CD4-positive, alpha-beta T cell treated with Interleukin-4 for 4 hours (primary cell): Measurements from ENCODE around the gene SYNGR2.

Experiments
- DNase-seq: peaks from one replicate; pipeline ENCODE4 v3.0.0-alpha.2; 2020

The SYNGR2 gene

DNA sequence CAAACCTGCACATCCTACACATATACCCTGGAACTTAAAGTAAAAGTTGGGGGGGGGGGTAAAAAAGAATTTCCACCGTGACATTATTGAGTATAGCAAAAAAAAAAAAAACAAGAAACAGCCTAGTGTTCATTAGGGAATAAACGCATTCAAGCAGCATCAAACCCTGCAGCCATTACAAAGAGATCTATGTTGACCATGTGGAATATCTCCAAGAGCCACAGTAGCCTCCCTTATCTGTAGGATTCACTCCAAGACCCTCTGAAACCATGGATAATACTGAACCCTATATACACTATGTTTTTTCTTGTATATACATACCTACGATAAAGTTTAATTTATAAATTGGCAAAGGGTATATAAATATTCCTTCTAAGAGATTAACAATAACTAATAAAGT is 40.1 kb downstream of the SYNGR2 start:
- no peak for DNase-seq

DNA sequence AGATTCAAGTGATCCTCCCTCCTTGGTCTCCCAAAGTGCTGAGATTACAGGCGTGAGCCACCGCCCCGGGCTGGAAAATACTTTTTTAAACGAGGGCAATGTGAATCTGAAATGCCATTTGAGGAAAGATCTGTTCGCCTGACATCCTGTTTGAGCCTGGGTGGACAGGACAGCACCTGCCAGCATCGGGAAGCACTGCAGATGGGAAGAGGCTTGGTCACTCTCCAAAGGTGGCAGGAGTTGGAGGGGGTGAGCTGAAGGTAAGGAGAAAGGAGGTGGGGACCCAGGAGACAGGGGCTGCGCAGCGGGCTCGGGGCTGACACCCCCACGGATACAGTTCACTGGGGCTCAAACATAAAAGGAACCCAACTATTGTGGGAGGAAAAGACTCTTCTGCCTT is 41.7 kb downstream of the SYNGR2 start:
- DNase-seq = no peak

DNA sequence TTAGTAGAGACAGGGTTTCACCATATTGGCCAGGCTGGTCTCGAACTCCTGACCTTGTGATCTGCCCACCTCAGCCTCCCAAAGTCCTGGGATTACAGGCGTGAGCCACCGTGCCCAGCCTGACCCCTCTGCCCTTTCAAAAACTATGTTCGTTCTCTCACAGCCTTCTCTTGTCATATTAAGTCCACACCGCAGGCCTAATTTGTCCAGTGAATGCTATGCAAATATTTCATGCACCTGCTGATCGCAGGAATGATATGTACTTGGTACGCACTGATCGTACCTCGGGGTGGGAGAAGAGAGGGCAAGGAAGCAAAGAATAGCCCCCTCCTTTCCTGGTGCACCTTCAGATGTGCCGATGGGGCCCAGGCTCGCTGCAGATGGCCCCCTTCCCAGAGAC is 42.7 kb downstream of the SYNGR2 start:
- DNase-seq = no peak

DNA sequence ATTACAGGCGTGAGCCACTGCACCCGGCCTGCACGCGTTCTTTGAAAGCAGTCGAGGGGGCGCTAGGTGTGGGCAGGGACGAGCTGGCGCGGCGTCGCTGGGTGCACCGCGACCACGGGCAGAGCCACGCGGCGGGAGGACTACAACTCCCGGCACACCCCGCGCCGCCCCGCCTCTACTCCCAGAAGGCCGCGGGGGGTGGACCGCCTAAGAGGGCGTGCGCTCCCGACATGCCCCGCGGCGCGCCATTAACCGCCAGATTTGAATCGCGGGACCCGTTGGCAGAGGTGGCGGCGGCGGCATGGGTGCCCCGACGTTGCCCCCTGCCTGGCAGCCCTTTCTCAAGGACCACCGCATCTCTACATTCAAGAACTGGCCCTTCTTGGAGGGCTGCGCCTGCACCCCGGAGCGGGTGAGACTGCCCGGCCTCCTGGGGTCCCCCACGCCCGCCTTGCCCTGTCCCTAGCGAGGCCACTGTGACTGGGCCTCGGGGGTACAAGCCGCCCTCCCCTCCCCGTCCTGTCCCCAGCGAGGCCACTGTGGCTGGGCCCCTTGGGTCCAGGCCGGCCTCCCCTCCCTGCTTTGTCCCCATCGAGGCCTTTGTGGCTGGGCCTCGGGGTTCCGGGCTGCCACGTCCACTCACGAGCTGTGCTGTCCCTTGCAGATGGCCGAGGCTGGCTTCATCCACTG is 45.8 kb downstream of the SYNGR2 start, which contains the start of gene BIRC5:
BIRC5 (plus strand) TSS at position 238 of the 690 bp plus-strand sequence; CDS start at position 302, 64 bp downstream.
- DNase-seq = peak; percentile 83

- DNase-seq = no peak
Measured at GRCh38 chr17:78214706-78215061, 46.3 kb downstream of the SYNGR2 start.

DNA sequence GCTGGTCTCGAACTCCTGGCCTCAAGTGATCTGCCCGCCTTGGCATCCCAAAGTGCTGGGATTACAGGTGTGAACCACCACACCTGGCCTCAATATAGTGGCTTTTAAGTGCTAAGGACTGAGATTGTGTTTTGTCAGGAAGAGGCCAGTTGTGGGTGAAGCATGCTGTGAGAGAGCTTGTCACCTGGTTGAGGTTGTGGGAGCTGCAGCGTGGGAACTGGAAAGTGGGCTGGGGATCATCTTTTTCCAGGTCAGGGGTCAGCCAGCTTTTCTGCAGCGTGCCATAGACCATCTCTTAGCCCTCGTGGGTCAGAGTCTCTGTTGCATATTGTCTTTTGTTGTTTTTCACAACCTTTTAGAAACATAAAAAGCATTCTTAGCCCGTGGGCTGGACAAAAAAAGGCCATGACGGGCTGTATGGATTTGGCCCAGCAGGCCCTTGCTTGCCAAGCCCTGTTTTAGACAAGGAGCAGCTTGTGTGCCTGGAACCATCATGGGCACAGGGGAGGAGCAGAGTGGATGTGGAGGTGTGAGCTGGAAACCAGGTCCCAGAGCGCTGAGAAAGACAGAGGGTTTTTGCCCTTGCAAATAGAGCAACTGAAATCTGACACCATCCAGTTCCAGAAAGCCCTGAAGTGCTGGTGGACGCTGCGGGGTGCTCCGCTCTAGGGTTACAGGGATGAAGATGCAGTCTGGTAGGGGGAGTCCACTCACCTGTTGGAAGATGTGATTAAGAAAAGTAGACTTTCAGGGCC is 51.2 kb downstream of the SYNGR2 start:
- no peak for DNase-seq
